BJ (cell line): ENCODE measurements around the gene CDH11. TPM values are rescaled to one million over a fixed set of nuclear protein-coding genes. Genes with fewer than 3 reads are reported as not detected.

Source experiments
- CTCF ChIA-PET: fragments of 350-600 bp; formaldehyde crosslinking; extraction: SDS; loops from one replicate; lab custom pipeline; 2021; ENCODE audit warnings: antibody characterized with exemption, inconsistent platforms; lab: Yijun Ruan, JAX
- POLR2A ChIA-PET: fragments of 300-600 bp; sonication (Branson Sonifier 250); formaldehyde crosslinking; extraction: SDS; loops from one replicate; lab custom pipeline; 2021; ENCODE audit warnings: antibody characterized with exemption; lab: Charles Lee
- DNase-seq: peaks from one replicate; pipeline ENCODE4 v3.0.0-alpha.2; 2011; ENCODE audit warnings: low read depth
- H3K27me3 ChIP-seq: 2 replicates; pipeline ENCODE4 v1.6.0; 2011; ENCODE audit warnings: low read length; ENCODE audit not compliant: control insufficient read depth, insufficient read depth
- H3K36me3 ChIP-seq: 2 replicates; pipeline ENCODE4 v1.5.1; 2011; ENCODE audit warnings: low read length; ENCODE audit not compliant: control insufficient read depth, insufficient read depth
- H3K4me3 ChIP-seq: 2 replicates; pipeline ENCODE4 v1.5.1; 2011; ENCODE audit warnings: low read depth, mild to moderate bottlenecking, control low read depth, low read length
- CTCF ChIP-seq: IDR thresholded peaks from 2 replicates; pipeline ENCODE4 v1.5.1; 2011; ENCODE audit warnings: low read depth, mild to moderate bottlenecking, control low read depth, inconsistent platforms, low read length, moderate library complexity; ENCODE audit not compliant: insufficient read depth
- polyA plus RNA-seq: library from polyadenylated mRNA; depleted of rRNA; stranded (reverse); fragments of >200 nt; gene quantifications from 2 replicates; pipeline ENCODE4 v1.2.3, GENCODE V29; 2011

CDH11 gene
- polyA plus RNA-seq, 1 experiment: 589 TPM

GRCh38 chr16:65124596-65124995, 2.7 kb upstream of the CDH11 start:
- ChIA-PET CTCF (interaction anchor here (0.6 to 1.4 kb wide), 3 partner anchors 188 to 372 kb away, joined by 3 read pairs; no protein-coding TSS in a partner anchor), POLR2A (no interaction called here)
- DNase-seq: no peak
- TF ChIP-seq CTCF: no peak
- H3K27me3 ChIP-seq: no peaks in the 10 kb centered on the region
- peak overlapping the region; percentile 64 for H3K4me3 ChIP-seq
- H3K36me3 ChIP-seq: no peaks in the 10 kb centered on the region

- Histone ChIP-seq H3K4me3 (peak overlapping the region; percentile 64), H3K36me3 (no peaks in the 10 kb centered on the region), H3K27me3 (no peaks in the 10 kb centered on the region)
- CTCF ChIA-PET: interaction anchor here (0.6 to 1.4 kb wide), 3 partner anchors 188 to 372 kb away, joined by 3 read pairs; no protein-coding TSS in a partner anchor
- no peak for TF ChIP-seq CTCF
- POLR2A ChIA-PET: interaction anchor here (0.8 kb wide), 1 partner anchor 424 kb away, joined by 5 read pairs; no protein-coding TSS in a partner anchor
- no peak for DNase-seq
Observed at GRCh38 chr16:65124212-65124548, 2.3 kb upstream of the CDH11 start.

- no peaks in the 10 kb centered on the region for H3K36me3 ChIP-seq
- no peak for DNase-seq
- POLR2A ChIA-PET: interaction anchor here (0.6 to 0.8 kb wide), 2 partner anchors 188 to 425 kb away, joined by 4 to 5 read pairs; no protein-coding TSS in a partner anchor
- peak overlapping the region; percentile 64 for H3K4me3 ChIP-seq
- no peaks in the 10 kb centered on the region; the same call in 1 of the 2 replicates for H3K27me3 ChIP-seq
- CTCF ChIA-PET: interaction anchor here (0.6 to 1.4 kb wide), 5 partner anchors 17 to 1149 kb away, joined by 3 to 6 read pairs (median 3); no protein-coding TSS in a partner anchor
- no peak; the same call in 1 of the 2 replicates for TF ChIP-seq CTCF
Observed at GRCh38 chr16:65123396-65124211, 1.7 kb upstream of the CDH11 start.

DNA sequence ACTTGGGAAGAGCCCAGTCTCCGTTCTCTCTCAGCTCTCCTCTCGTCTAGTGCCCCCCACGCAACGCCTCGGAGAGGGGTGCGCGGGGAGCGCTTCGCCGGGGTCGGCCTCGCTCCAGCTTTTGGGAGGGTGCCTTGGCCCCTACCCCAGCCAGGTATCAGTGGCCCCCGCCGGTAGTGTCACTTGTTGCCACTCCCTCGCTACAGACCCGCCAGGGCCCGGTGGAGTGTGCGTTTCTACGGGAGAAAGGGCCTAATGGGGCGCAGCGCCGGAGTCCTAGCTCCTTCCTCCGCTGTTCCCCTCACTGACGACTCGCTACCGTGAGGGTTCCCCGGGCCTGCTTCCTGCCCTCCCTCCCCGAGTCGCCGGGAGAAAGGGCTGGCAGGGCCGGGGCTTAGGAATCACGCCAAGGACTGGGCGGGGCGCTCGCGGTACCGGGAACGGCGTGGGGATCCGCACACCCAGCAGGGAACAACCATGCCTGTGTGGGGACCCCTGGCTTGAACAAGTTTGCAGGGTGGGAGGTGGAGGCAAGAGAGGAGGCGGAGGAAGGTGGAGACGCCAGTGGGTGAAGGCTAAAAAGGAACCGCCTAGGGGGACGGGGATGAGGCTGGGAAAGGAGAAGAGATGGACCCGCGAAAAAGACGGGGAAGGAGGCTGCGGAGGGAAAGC, 997 bp upstream of the CDH11 start:
- H3K36me3 ChIP-seq: no peaks in the 10 kb centered on the region
- no peak for TF ChIP-seq CTCF
- ChIA-PET POLR2A (interaction anchor here (0.6 kb wide), 2 partner anchors 189 to 211 kb away, joined by 3 to 4 read pairs; no protein-coding TSS in a partner anchor), CTCF (interaction anchor here (0.7 to 2.1 kb wide), 6 partner anchors 17 to 1150 kb away, joined by 3 to 9 read pairs (median 3); no protein-coding TSS in a partner anchor)
- no peaks in the 10 kb centered on the region; the same call in 1 of the 2 replicates for H3K27me3 ChIP-seq
- H3K4me3 ChIP-seq: peak overlapping the region; percentile 64
- DNase-seq: no peak
